HepG2 (cell line): ENCODE data around the gene TRAK1. TPM values are rescaled to one million over a fixed set of nuclear protein-coding genes. Genes with fewer than 3 reads are reported as not detected.

ENCODE experiments used
- ATAC-seq: fragments of 200-7000 bp; cut with Tn5 transposase; 3 replicates; pipeline ENCODE4 v1.9.1; 2020; ENCODE audit warnings: mild to moderate bottlenecking, moderate library complexity
- BruUV-seq: library from RNA; stranded (reverse); fragments of 400-500 nt; replicated peaks from 2 replicates; lab custom pipeline; 2021; lab: Mats Ljungman, UMichigan
- CTCF ChIA-PET: fragments of 300-600 bp; formaldehyde crosslinking; extraction: SDS; loops from one replicate; lab custom pipeline; 2021; ENCODE audit warnings: low total read pairs, inconsistent platforms, low intra/inter-chr PET ratio; lab: Yijun Ruan, JAX
- POLR2A ChIA-PET: fragments of 350-600 bp; sonication (Branson Sonifier 250); formaldehyde crosslinking; loops from one replicate; lab custom pipeline; 2020; ENCODE audit warnings: antibody characterized with exemption, inconsistent platforms; lab: Yijun Ruan, JAX
- DNase-seq: peaks from one replicate; pipeline ENCODE4 v3.0.0-alpha.2; 2015; ENCODE audit warnings: low spot score
- FAIRE-seq: peaks from 3 replicates; lab custom pipeline; 2011; peaks lifted over from hg19 to GRCh38; lab: Jason Lieb, UNC
- H2AFZ ChIP-seq: one replicate; pipeline ENCODE4 v1.6.1; 2011; ENCODE audit warnings: low read length, inconsistent platforms
- H3K27ac ChIP-seq: fragments of 300-600 bp; 3 replicates; pipeline ENCODE4 v1.8.0; 2011; ENCODE audit warnings: mixed run types, mild to moderate bottlenecking, mixed read lengths, low read length, inconsistent platforms; ENCODE audit not compliant: insufficient read depth; ENCODE audit errors: extremely low read length
- H3K27me3 ChIP-seq, 2 experiments: fragments of 200-600 bp in 1 of 2; 2 replicates in 1 of 2; 3 replicates in 1 of 2; pipeline versions ENCODE4 v1.6.0 to v1.8.0; 2011; ENCODE audit warnings: low read length in 2 of 2, mild to moderate bottlenecking in 2 of 2, moderate library complexity in 2 of 2, inconsistent platforms in 1 of 2; ENCODE audit not compliant: insufficient read depth in 2 of 2, control insufficient read depth in 1 of 2
- H3K36me3 ChIP-seq, 2 experiments: fragments of 200-600 bp in 1 of 2; replicated peaks in 1 of 2; 2 replicates in 1 of 2; 3 replicates in 1 of 2; pipeline versions ENCODE4 v1.5.1 to v1.8.0; 2011; ENCODE audit warnings: low read length in 2 of 2, inconsistent platforms in 1 of 2; ENCODE audit not compliant: insufficient read depth in 2 of 2, control insufficient read depth in 1 of 2
- H3K4me1 ChIP-seq: 2 replicates; pipeline ENCODE4 v1.5.1; 2012; ENCODE audit warnings: low read length, inconsistent platforms; ENCODE audit not compliant: insufficient read depth
- H3K4me2 ChIP-seq: 2 replicates; pipeline ENCODE4 v1.6.0; 2011; ENCODE audit warnings: low read depth, low read length, inconsistent platforms
- H3K4me3 ChIP-seq, 3 experiments: fragments of 200-600 bp in 1 of 3; sonication (generic), shearing (Covaris generic) in 1 of 3; replicated peaks in 1 of 3; 2 replicates each; pipeline ENCODE4 v1.5.1; 2011 to 2016; ENCODE audit warnings: low read length in 3 of 3, inconsistent platforms in 2 of 3, low read depth in 2 of 3, mild to moderate bottlenecking in 2 of 3, control low read depth in 1 of 3, mixed read lengths in 1 of 3; ENCODE audit not compliant: insufficient read depth in 1 of 3
- H3K79me2 ChIP-seq: one replicate; pipeline ENCODE4 v1.6.1; 2011; ENCODE audit warnings: low read length, inconsistent platforms; ENCODE audit not compliant: insufficient read depth
- H3K9ac ChIP-seq: 2 replicates; pipeline ENCODE4 v1.6.0; 2011; ENCODE audit warnings: mild to moderate bottlenecking, low read depth, low read length, inconsistent platforms; ENCODE audit not compliant: insufficient read depth
- H3K9me3 ChIP-seq: 2 replicates; pipeline ENCODE4 v1.5.1; 2012; ENCODE audit warnings: mild to moderate bottlenecking, low read length
- H4K20me1 ChIP-seq: 2 replicates; pipeline ENCODE4 v1.6.0; 2011; ENCODE audit warnings: inconsistent platforms, mild to moderate bottlenecking, low read length, moderate library complexity; ENCODE audit not compliant: insufficient read depth
- ARID3A ChIP-seq: IDR thresholded peaks from 2 replicates; pipeline ENCODE4 v1.6.1; 2012; ENCODE audit warnings: low read depth, low read length, improper control_type of control experiment
- ARNT2 ChIP-seq: sonication (generic); formaldehyde crosslinking; IDR thresholded peaks from 2 replicates; pipeline ENCODE4 v1.8.0; 2022; ENCODE audit warnings: mild to moderate bottlenecking, low read depth, missing genetic modification reagents, moderate library complexity
- CSRNP1 ChIP-seq: sonication (generic); formaldehyde crosslinking; IDR thresholded peaks from 2 replicates; pipeline ENCODE4 v1.8.1; 2023; ENCODE audit warnings: mild to moderate bottlenecking, missing genetic modification reagents
- GABPB1 ChIP-seq: IDR thresholded peaks from 2 replicates; pipeline ENCODE4 v1.6.1; 2016; ENCODE audit warnings: mild to moderate bottlenecking, missing genetic modification reagents, moderate library complexity, missing compliant biosample characterization
- IKZF5 ChIP-seq: IDR thresholded peaks from 2 replicates; pipeline ENCODE4 v1.6.1; 2018; ENCODE audit warnings: missing genetic modification reagents, mild to moderate bottlenecking, missing compliant biosample characterization
- NFE2L2 ChIP-seq: fragments of 150-350 bp; IDR thresholded peaks from 2 replicates; pipeline ENCODE4 v1.6.1; 2014; ENCODE audit warnings: low read length
- RAD51 ChIP-seq: fragments of 450-650 bp; IDR thresholded peaks from 2 replicates; pipeline ENCODE4 v1.6.1; 2016; ENCODE audit warnings: borderline replicate concordance
- REPIN1 ChIP-seq: sonication (generic); formaldehyde crosslinking; IDR thresholded peaks from 2 replicates; pipeline ENCODE4 v1.8.0; 2022; ENCODE audit warnings: missing genetic modification reagents, low read depth, mild to moderate bottlenecking, borderline replicate concordance
- TRAFD1 ChIP-seq: sonication (generic); formaldehyde crosslinking; IDR thresholded peaks from 2 replicates; pipeline ENCODE4 v1.5.1; 2020; ENCODE audit warnings: missing genetic modification reagents, mild to moderate bottlenecking, borderline replicate concordance
- XBP1 ChIP-seq: sonication (generic); formaldehyde crosslinking; IDR thresholded peaks from 2 replicates; pipeline ENCODE4 v1.5.0; 2020; ENCODE audit warnings: missing genetic modification reagents
- ZMAT3 ChIP-seq: sonication (generic); formaldehyde crosslinking; conservative IDR thresholded peaks from 2 replicates; pipeline ENCODE4 v1.7.0; 2021; ENCODE audit warnings: missing genetic modification reagents
- ZNF720 ChIP-seq: sonication (generic); formaldehyde crosslinking; IDR thresholded peaks from 2 replicates; pipeline ENCODE4 v1.4.0; 2020; ENCODE audit warnings: missing genetic modification reagents
- ZNF841 ChIP-seq: sonication (generic); formaldehyde crosslinking; IDR thresholded peaks from 2 replicates; pipeline ENCODE4 v1.8.1; 2023; ENCODE audit warnings: missing genetic modification reagents, borderline replicate concordance
- ZSCAN20 ChIP-seq: sonication (generic); formaldehyde crosslinking; IDR thresholded peaks from 2 replicates; pipeline ENCODE4 v1.4.0; 2020; ENCODE audit warnings: missing genetic modification reagents, mild to moderate bottlenecking, borderline replicate concordance
- WGBS: methylation state at CpG from one replicate; pipeline ENCODE4 v1.1.6; 2017; ENCODE audit warnings: low lambda C conversion rate; 5-methylcytosine and 5-hydroxymethylcytosine counted together
- in situ Hi-C: cut with HindIII; loops from 2 replicates; pipeline ENCODE4 v1.10.0; 2017; ENCODE audit warnings: low pct_unique_long_range_greater_than_20kb; ENCODE audit not compliant: extremely low pct_ligation_motif_present
- intact Hi-C: fragments of 100-400 bp; cut with micrococcal nuclease; formaldehyde crosslinking; loops from one replicate; pipeline ENCODE4 v1.10.0; 2022; ENCODE audit not compliant: unreplicated experiment
- polyA plus RNA-seq, 8 experiments: library from polyadenylated mRNA; depleted of rRNA in 3 of 8; stranded (reverse) in 7 of 8; unstranded in 1 of 8; fragments of >200 nt; fragmentation: Illumina TruSeq in 4 of 8; extraction: Trizol in 4 of 8; gene quantifications; 2 replicates each; pipeline versions ENCODE4 v1.2.1 to v1.2.3, GENCODE V29; 2011 to 2016; ENCODE audit warnings: low read depth in 4 of 8, missing spikeins in 1 of 8, mixed read lengths in 1 of 8; ENCODE audit not compliant: insufficient read depth in 1 of 8
- total RNA-seq, 5 experiments: library from RNA; depleted of rRNA; stranded (reverse); fragments of >200 nt; fragmentation: Illumina TruSeq; extraction: Trizol; gene quantifications; 2 replicates each; pipeline ENCODE4 v1.2.3, GENCODE V29; 2016; ENCODE audit warnings: low read depth in 1 of 5

The TRAK1 gene
- total and polyA plus RNA-seq, 2 of the 13 experiments (the other 11 are each of a cell fraction or from before 2014, with no cell fraction given), result 20.5 to 46.6 TPM

- Histone ChIP-seq H3K27ac (no peak overlapping the region), H3K9me3 (no peaks in the 10 kb centered on the region), H3K4me1 (peaks cover 30% of the 10 kb centered on the region), H3K27me3 (no peaks in the 10 kb centered on the region), H3K79me2 (peaks cover 21% of the 10 kb centered on the region), H4K20me1 (peaks cover 7% of the 10 kb centered on the region; the same call in 1 of the 2 replicates), H2AFZ (no peak overlapping the region), H3K9ac (no peak overlapping the region), H3K36me3 (peaks cover 15 to 38% of the 10 kb centered on the region in 2 experiments), H3K4me2 (no peak overlapping the region), H3K4me3 (no peak overlapping the region)
- ATAC-seq (no peak), DNase-seq (no peak), FAIRE-seq (no peak)
- 96% methylated on average over 21 of the region's 23 CpGs for WGBS
- ChIA-PET POLR2A (interaction anchor here (1.5 kb wide), 1 partner anchor 55 kb away, joined by 5 read pairs; no protein-coding TSS in a partner anchor), CTCF (no interaction called here)
- in situ Hi-C loops (loop anchor here (25.0 kb wide), 1 partner anchor 173 kb away; no protein-coding TSS in a partner anchor), intact Hi-C loops (no loop called here)
- no TSS peak for BruUV-seq
- no peak for TF ChIP-seq ZNF720
- no peak for TF ChIP-seq NFE2L2
- TF ChIP-seq XBP1 (CRISPR knock-in tag), result no peak
- no peak for TF ChIP-seq ZMAT3
- TF ChIP-seq ZNF841 (CRISPR knock-in tag), result no peak
- no peak for TF ChIP-seq RAD51
- TF ChIP-seq GABPB1, result no peak
- TF ChIP-seq ARID3A, result no peak
- no peak for TF ChIP-seq CSRNP1 (CRISPR knock-in tag)
- no peak for TF ChIP-seq TRAFD1 (CRISPR knock-in tag)
- no peak for TF ChIP-seq IKZF5 (CRISPR knock-in tag)
- TF ChIP-seq ZSCAN20 (CRISPR knock-in tag), result no peak
- no peak for TF ChIP-seq REPIN1 (CRISPR knock-in tag)
- TF ChIP-seq ARNT2 (CRISPR knock-in tag), result no peak
Observed at GRCh38 chr3:42184651-42185443, 93.7 kb downstream of the TRAK1 start.
